Suprapubic skin (tissue), 4 donors: Measurements from ENCODE around the gene GNB1. TPM values are rescaled to one million over a fixed set of nuclear protein-coding genes. Genes with fewer than 3 reads are reported as not detected.
A peak's percentile ranks its signal among the peaks of the same experiment; 100 is the strongest.

Experiments
- DNase-seq, 2 donors: peaks; one replicate each; pipeline ENCODE4 v3.0.0-alpha.2; 2019; ENCODE audit warnings: low spot score in 2 of 2
- H3K27ac ChIP-seq: fragments of 200-600 bp; sonication (generic); one replicate; pipeline ENCODE4 v1.5.1; 2019
- H3K27me3 ChIP-seq: fragments of 200-600 bp; sonication (generic); one replicate; pipeline ENCODE4 v1.5.1; 2019
- H3K36me3 ChIP-seq: fragments of 200-600 bp; sonication (generic); one replicate; pipeline ENCODE4 v1.5.1; 2019
- H3K4me1 ChIP-seq: fragments of 200-600 bp; sonication (generic); one replicate; pipeline ENCODE4 v1.5.1; 2019
- H3K4me3 ChIP-seq: fragments of 200-600 bp; sonication (generic); one replicate; pipeline ENCODE4 v1.5.1; 2019; ENCODE audit warnings: mild to moderate bottlenecking
- H3K9me3 ChIP-seq: fragments of 200-600 bp; sonication (generic); one replicate; pipeline ENCODE4 v1.5.1; 2019
- CTCF ChIP-seq, 2 donors: fragments of 200-600 bp in 1 of 2; fragments of 450-650 bp in 1 of 2; sonication (generic) in 1 of 2; IDR thresholded peaks; one replicate each; pipeline ENCODE4 v1.5.1; 2016 to 2019; ENCODE audit warnings: antibody characterized with exemption in 2 of 2, mild to moderate bottlenecking in 1 of 2, moderate library complexity in 1 of 2
- EP300 ChIP-seq: sonication (generic); formaldehyde crosslinking; IDR thresholded peaks from one replicate; pipeline ENCODE4 v1.6.1; 2017; ENCODE audit warnings: antibody characterized with exemption
- POLR2A ChIP-seq, 2 donors: fragments of 450-650 bp; IDR thresholded peaks; one replicate each; pipeline ENCODE4 v1.6.1; 2017; ENCODE audit warnings: antibody characterized with exemption in 2 of 2, mild to moderate bottlenecking in 2 of 2, moderate library complexity in 2 of 2
- POLR2AphosphoS5 ChIP-seq, 3 donors: sonication (generic); formaldehyde crosslinking; IDR thresholded peaks; one replicate each; pipeline ENCODE4 v1.6.1; 2017; ENCODE audit warnings: antibody characterized with exemption in 3 of 3
- WGBS: methylation state at CpG from one replicate; pipeline ENCODE4 v1.1.5; 2018; 5-methylcytosine and 5-hydroxymethylcytosine counted together
- total RNA-seq, 4 donors: library from RNA; depleted of rRNA; stranded (reverse); fragments of >200 nt; gene quantifications; one replicate each; pipeline ENCODE4 v1.1.0, GENCODE V29; 2016

Gene GNB1
- total RNA-seq, 4 donors from 2014 or later: 121 to 159 (median 153) TPM

GRCh38 chr1:1921901-1922701 is 31.2 kb upstream of the GNB1 start:
- peaks cover 26% of the 10 kb centered on the region for H3K4me1 ChIP-seq
- WGBS: 100% methylated on average over 1 of the region's 16 CpGs
- no peak for TF ChIP-seq POLR2AphosphoS5 (IDR thresholded peaks at IDR 0.05)
- TF ChIP-seq POLR2A (IDR thresholded peaks at IDR 0.05): no peak
- no peaks in the 10 kb centered on the region for H3K9me3 ChIP-seq
- H3K4me3 ChIP-seq: no peak overlapping the region
- DNase-seq: peak in 1 of 2 donors; percentile 59
- no peaks in the 10 kb centered on the region for H3K36me3 ChIP-seq
- no peaks in the 10 kb centered on the region for H3K27me3 ChIP-seq
- H3K27ac ChIP-seq: no peak overlapping the region

- Histone ChIP-seq H3K4me3 (no peak overlapping the region), H3K9me3 (no peaks in the 10 kb centered on the region), H3K36me3 (no peaks in the 10 kb centered on the region), H3K27me3 (no peaks in the 10 kb centered on the region), H3K4me1 (peaks cover 26% of the 10 kb centered on the region), H3K27ac (no peak overlapping the region)
- DNase-seq: peak; percentile 67 to 77
- WGBS: 90% methylated on average over 2 of the region's 6 CpGs
- no peak for TF ChIP-seq EP300
- no peak for TF ChIP-seq POLR2A (IDR thresholded peaks at IDR 0.05)
- TF ChIP-seq CTCF (IDR thresholded peaks at IDR 0.05): no peak
- no peak for TF ChIP-seq POLR2AphosphoS5 (IDR thresholded peaks at IDR 0.05)
Measured at GRCh38 chr1:1921459-1921862, 30.6 kb upstream of the GNB1 start.

- WGBS: 90% methylated on average over 13 of the region's 27 CpGs
- no peak overlapping the region for H3K27ac ChIP-seq
Measured at GRCh38 chr1:1920608-1921458, 29.9 kb upstream of the GNB1 start.

GRCh38 chr1:1920057-1920607 is 29.2 kb upstream of the GNB1 start:
- Histone ChIP-seq H3K27ac (peak overlapping the region; percentile 43), H3K4me1 (peaks cover 39% of the 10 kb centered on the region), H3K4me3 (peak overlapping the region; percentile 63), H3K36me3 (no peaks in the 10 kb centered on the region), H3K9me3 (no peaks in the 10 kb centered on the region), H3K27me3 (no peaks in the 10 kb centered on the region)
- WGBS: 75% methylated on average over 5 of the region's 6 CpGs
- no peak for TF ChIP-seq EP300
- TF ChIP-seq CTCF (IDR thresholded peaks at IDR 0.05): no peak
- no peak for TF ChIP-seq POLR2AphosphoS5 (IDR thresholded peaks at IDR 0.05)
- TF ChIP-seq POLR2A (IDR thresholded peaks at IDR 0.05): no peak
- DNase-seq: no peak

More at GRCh38 chr1:1920608-1921458, 29.9 kb upstream of the GNB1 start:
- Histone ChIP-seq H3K4me3 (no peak overlapping the region), H3K27me3 (no peaks in the 10 kb centered on the region), H3K36me3 (no peaks in the 10 kb centered on the region), H3K4me1 (peaks cover 32% of the 10 kb centered on the region), H3K9me3 (no peaks in the 10 kb centered on the region)
- no peak for TF ChIP-seq EP300
- no peak for TF ChIP-seq CTCF (IDR thresholded peaks at IDR 0.05)
- no peak for TF ChIP-seq POLR2A (IDR thresholded peaks at IDR 0.05)
- no peak for TF ChIP-seq POLR2AphosphoS5 (IDR thresholded peaks at IDR 0.05)
- peak; percentile 72 to 80 for DNase-seq

- Histone ChIP-seq H3K4me3 (peak overlapping the region; percentile 63), H3K36me3 (no peaks in the 10 kb centered on the region), H3K4me1 (peaks cover 41% of the 10 kb centered on the region), H3K27me3 (no peaks in the 10 kb centered on the region), H3K9me3 (no peaks in the 10 kb centered on the region), H3K27ac (peak overlapping the region; percentile 43)
- TF ChIP-seq EP300: no peak
- TF ChIP-seq POLR2AphosphoS5 (IDR thresholded peaks at IDR 0.05): no peak
- TF ChIP-seq POLR2A (IDR thresholded peaks at IDR 0.05): no peak
- TF ChIP-seq CTCF (IDR thresholded peaks at IDR 0.05): no peak
- 0% methylated on average over 9 of the region's 62 CpGs for WGBS
- DNase-seq: peak; percentile 99
Measured at GRCh38 chr1:1919304-1920056, 28.6 kb upstream of the GNB1 start.
